Adrenal gland (tissue), 5 donors: ENCODE data around the gene AARSD1.

Experiments
- CTCF ChIP-seq, 6 experiments: fragments of 450-650 bp in 4 of 6; fragments of 200-600 bp in 2 of 6; sonication (generic) in 1 of 6; IDR thresholded peaks; 1 replicate in 5 of 6; 2 replicates in 1 of 6; pipeline versions ENCODE4 v1.5.1 to v1.8.0; 2016 to 2021; ENCODE audit warnings: antibody characterized with exemption in 6 of 6, mild to moderate bottlenecking in 2 of 6, moderate library complexity in 1 of 6
- POLR2A ChIP-seq, 2 donors: fragments of 450-650 bp; IDR thresholded peaks; one replicate each; pipeline ENCODE4 v1.6.1; 2017; ENCODE audit warnings: antibody characterized with exemption in 2 of 2, mild to moderate bottlenecking in 2 of 2, moderate library complexity in 1 of 2
- donor health status: DM: no; HTN: no; CAD: no.

GRCh38 chr17:42967925-42968324 lies 3.7 kb upstream of the AARSD1 start:
- no peak for TF ChIP-seq CTCF (IDR thresholded peaks at IDR 0.05)
- no peak for TF ChIP-seq POLR2A (IDR thresholded peaks at IDR 0.05)
